ENCODE measurements around the gene RAB18.

DNA sequence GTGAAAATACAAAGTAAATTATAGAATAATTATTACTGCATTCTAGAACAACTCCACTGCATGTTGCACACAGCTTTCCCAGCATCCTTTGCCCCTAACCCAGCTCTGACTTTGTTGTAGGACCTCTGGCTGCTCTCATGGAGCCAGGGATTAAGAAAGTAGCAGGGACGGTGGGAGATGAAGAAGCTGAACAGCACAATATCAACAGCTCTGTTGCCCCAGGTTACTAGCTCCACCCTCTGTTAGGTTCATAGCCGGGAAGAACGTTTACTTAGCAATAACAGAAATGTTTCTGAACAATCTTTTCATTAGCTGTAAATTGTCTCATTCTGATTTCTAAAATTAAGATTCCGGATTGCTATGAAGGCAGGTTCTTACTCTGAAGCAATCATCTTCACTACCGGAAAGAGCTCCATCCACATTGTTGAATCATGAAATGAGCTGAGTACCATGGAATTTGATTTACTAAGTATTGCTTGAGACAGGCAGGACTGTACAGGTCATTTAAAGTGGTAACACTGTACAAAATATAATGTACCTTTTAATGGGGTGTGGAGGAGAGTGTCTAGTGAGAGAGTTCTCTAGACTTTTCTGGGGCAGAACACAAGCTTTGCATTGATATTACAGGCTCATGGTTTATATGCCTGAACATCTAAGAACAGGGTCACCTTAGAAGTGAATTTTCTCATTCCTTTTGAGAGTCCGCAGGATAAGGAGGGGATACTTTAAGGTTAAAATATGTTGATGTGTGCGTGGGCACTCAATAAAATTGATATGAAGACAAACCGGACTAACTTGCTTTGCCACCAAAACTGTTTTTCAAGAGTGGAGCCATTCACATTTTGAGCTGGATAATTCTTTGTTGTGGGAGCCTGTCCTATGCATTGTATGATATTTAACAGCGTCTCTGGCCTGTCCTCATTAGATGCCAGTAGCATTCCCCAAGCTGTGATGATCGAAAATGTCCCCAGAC lies 20.8 kb upstream of the RAB18 start:
- TF ChIP-seq, protein P1, sequence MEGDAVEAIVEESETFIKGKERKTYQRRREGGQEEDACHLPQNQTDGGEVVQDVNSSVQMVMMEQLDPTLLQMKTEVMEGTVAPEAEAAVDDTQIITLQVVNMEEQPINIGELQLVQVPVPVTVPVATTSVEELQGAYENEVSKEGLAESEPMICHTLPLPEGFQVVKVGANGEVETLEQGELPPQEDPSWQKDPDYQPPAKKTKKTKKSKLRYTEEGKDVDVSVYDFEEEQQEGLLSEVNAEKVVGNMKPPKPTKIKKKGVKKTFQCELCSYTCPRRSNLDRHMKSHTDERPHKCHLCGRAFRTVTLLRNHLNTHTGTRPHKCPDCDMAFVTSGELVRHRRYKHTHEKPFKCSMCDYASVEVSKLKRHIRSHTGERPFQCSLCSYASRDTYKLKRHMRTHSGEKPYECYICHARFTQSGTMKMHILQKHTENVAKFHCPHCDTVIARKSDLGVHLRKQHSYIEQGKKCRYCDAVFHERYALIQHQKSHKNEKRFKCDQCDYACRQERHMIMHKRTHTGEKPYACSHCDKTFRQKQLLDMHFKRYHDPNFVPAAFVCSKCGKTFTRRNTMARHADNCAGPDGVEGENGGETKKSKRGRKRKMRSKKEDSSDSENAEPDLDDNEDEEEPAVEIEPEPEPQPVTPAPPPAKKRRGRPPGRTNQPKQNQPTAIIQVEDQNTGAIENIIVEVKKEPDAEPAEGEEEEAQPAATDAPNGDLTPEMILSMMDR (optimal IDR thresholded peaks at IDR 0.05 in 1 of 3, IDR thresholded peaks at IDR 0.05 in 1 of 3, conservative IDR thresholded peaks at IDR 0.05 in 1 of 3; ENCODE audit: extremely low read depth in 1 of 3, insufficient read depth in 2 of 3, low read length in 3 of 3): no peak
- no peak for TF ChIP-seq EZH2 (IDR thresholded peaks at IDR 0.05; ENCODE audit: low read length)

All from keratinocyte (primary cell).